D341Med (cell line): ENCODE data around the gene SMIM8.

Experiments
- DNase-seq: peaks from one replicate; pipeline ENCODE4 v3.0.0; 2012; ENCODE audit warnings: low spot score

The SMIM8 gene

DNA sequence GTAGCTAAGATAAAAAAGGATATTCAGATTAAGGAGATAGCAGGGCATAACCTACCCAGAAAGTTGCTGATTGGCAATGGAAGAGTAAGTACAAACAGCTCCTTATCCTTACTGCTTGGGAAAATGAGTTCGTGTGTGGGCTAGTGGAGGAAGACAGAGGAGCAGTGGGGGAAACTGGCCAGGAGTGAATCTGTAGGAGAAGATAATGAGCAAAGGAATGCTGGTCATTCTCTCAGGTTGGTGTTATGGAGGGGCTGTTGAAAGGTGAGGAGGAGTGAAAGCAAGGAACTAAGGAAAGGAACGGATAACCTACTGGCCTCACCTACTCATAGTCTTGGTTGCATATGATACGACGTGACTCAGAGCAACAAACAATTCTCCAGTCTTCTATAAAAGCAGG, 14.0 kb downstream of the SMIM8 start:
- DNase-seq: no peak

DNA sequence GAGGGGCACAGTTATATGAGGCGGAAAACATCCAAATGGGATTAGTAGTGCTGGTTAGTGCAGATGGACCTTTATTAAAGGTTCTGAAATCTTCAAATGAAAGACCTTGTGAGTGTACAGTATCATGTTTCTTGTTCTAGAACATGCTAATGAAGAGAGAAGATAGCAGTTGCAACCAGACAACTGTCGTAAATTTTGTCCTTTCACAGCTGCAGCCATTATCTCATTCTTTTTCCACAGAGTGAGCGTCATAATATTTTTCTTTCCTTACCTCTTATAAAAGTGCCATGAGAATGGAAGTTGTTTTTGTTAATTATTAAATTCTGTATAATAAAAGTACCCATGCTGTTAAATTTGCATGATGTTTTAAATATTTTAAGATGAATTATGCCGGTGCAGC, 17.8 kb downstream of the SMIM8 start:
- no peak for DNase-seq

- DNase-seq: no peak
These were observed 18.8 kb downstream of the SMIM8 start for GRCh38 chr6:87341158-87341557.

DNA sequence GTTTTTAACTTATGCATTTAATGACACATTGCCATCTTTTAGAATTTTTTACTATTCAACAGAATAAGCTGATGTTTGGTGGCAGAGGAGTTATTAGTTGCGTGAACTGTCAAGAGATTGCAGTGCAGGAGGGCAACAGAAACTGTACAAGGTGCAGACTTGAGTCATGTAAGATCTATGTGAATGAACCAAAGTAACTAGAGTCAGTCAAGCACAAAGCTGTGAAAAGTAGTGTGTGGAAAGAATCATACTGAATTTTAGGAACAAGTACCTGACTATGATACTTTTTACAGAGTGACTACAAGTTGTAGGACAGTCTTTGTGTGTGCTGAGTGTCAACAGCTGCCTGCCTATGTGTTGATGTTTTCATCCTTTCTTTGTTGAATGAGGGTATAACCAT, 19.5 kb downstream of the SMIM8 start:
- DNase-seq: no peak

GRCh38 chr6:87342829-87343228, 20.4 kb downstream of the SMIM8 start:
- no peak for DNase-seq

DNA sequence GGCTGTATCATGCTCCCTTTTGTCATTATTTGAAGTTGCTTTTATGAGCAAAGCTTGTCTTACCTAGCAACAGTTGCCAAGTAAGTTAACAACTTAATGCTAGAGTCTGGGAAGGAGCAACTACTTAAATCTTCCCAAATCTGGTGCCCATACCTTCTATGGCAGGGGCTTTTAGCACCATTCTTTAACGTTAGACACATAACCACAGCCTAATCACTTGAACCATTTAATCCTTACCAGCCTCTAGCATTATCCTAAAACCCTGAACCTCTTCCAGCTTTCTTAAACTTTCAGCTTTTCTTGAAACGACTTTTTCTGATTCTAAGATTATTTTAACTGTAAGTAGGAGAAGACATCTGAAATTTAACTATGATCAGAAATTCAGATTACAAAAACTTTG, 22.3 kb downstream of the SMIM8 start, which contains the start of gene C6orf163:
TSS of gene C6orf163 (plus strand) at position 83 of the 400 bp plus-strand sequence. CDS start at position 370, 287 bp downstream.
- DNase-seq: no peak

- DNase-seq: no peak
These were observed 24.3 kb downstream of the SMIM8 start for GRCh38 chr6:87346700-87347099.

DNA sequence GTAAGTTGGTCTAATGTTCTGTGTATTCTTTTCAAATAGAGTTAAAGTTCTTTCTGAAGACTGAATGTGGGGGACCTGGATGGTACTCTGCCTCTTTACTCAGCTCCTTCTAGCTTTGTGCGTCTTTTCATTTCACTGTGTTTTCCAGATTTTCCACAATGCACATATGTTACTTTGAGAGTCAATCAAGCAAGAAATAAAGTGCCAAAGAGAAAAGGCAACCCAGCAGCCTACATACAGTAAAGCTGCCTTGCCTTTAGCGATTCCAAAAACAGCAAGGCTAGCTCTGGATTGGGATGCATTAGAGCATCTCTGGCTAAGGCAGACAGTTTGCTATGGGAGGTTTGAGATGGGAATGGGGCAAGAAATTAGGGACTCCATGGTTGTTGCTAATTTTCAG, 27.5 kb downstream of the SMIM8 start:
- no peak for DNase-seq

GRCh38 chr6:87350516-87350915, 28.1 kb downstream of the SMIM8 start:
- no peak for DNase-seq

GRCh38 chr6:87351583-87351982, 29.2 kb downstream of the SMIM8 start:
- no peak for DNase-seq

GRCh38 chr6:87356181-87356580, 33.8 kb downstream of the SMIM8 start:
- no peak for DNase-seq

- DNase-seq: no peak
These were observed 35.2 kb downstream of the SMIM8 start for GRCh38 chr6:87357479-87358196.

DNA sequence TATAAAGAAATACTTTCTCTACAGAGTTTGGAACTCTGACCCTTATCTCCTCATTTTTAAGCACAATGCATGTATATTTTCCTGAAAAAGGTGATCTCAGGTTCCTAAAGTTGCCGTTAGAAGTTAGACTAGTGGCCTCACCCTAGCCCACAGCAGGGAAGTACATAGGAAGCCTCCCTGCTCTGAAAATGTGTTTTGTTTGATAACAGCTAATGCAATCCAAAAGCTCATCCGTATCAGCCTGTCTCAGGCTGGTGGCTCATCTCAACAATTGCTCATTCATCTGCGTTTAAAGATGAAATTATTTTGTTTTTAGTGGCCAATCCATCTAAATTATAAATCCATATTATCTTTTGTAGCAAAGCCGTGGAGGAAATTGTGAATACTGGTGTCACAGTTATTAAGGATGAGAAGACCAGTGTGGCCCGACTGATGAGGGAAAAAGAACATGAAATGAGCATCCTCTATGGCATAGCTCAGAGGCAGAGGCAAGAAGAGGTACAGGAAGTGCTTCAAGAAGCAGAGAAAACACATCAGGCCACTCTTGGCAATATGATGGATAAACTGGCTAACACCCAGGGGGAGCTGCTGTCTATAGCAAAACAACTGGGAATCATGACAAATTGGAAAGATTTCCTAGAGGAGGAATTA, 42.3 kb downstream of the SMIM8 start:
- DNase-seq: no peak

- DNase-seq: no peak
These were observed 43.9 kb downstream of the SMIM8 start for GRCh38 chr6:87366072-87366827.

GRCh38 chr6:87366899-87367298, 44.5 kb downstream of the SMIM8 start:
- no peak for DNase-seq

DNA sequence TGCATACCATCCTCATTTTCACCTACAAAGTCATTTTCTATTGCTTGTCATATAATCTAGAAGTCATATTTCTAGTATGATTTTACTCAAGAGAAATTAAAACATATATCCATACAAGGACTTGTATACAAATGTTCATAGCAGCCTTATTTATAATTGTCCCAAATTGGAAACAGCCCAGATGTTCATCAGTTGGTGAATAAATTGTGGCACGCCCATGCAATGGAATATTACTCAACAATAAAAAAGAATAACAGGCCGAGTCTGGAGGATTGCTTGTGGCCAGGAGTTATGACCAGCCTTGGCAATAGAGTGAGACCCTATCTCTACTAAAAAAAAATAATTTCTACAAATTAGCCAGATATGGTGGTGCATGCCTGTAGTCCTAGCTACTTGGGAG, 51.0 kb downstream of the SMIM8 start:
- DNase-seq: no peak

DNA sequence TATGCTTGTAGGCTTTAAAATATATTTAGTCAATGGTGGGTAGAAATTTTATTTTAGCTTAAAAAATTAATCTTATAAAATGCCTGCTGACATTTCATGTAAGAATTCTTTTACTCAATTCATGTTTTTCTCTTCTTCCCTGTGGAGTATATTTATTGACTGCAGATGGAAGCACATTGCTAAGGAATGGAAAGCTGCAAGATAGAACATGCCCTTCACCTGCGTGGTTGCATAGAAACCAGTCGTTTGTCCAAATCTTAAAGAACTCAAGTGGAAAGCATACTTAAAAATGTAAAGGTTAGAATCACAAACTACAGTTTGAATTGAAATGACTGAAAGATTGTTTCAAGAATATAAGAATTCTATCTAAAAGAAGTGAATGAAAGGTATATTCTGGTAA, 52.9 kb downstream of the SMIM8 start:
- no peak for DNase-seq

DNA sequence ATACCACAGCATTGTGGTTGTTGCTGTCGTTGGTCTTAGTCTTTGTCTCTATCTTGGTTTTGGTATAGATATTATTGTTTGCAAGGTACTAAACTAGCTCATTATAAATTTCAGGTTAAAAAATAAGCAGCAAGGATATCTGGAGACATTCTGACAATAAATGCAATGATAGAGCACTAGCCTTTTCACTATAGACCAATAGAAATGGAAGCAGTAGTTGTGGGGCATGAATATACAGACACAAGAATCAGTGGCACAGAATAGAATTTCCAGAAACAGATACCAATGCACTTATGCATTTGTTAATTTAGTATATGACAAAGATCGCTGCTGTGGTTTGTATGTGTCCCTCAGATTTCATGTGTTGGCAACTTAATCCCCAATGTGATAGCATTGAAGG, 54.3 kb downstream of the SMIM8 start:
- DNase-seq: no peak

GRCh38 chr6:87378947-87379346, 56.6 kb downstream of the SMIM8 start:
- DNase-seq: peak; percentile 38

DNA sequence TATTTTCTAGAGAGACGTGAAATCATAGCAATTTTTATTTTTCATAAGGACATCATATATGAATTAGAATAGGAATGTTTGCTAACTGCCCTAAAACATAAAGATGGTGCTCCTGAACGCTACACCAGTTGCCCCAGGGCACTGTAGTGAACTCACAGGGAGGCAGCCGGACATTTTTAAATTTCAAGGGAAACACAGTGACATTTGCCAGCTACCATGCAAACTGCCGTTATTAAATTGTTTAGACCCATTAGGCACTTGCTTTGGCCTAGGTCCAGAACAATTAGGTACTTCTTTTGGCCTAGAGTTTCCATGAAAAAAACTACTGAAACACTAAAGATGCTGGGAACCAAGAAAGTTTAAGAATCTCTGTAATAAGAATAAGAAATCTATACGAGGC, 60.5 kb downstream of the SMIM8 start:
- DNase-seq: no peak

DNA sequence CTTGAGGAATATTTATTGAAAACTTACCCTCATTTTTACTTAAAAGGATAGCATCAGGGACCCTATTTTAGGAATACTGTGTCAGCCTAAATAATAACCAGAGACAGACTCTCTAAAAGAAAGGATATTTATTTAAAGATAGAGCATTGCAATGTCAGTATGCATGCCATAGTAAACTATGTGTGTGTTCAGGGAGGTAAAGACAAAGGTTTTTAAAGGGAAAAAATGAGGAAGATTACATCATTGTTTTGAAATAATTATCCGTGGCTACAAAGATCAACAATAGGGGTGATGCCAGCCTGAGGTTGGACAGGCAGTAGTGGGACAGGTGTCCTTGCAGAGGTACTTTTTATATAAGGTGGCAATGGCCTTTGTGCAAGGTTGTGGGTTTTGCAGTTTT, 61.6 kb downstream of the SMIM8 start:
- DNase-seq: no peak

GRCh38 chr6:87384449-87384848, 62.1 kb downstream of the SMIM8 start:
- DNase-seq: no peak

DNA sequence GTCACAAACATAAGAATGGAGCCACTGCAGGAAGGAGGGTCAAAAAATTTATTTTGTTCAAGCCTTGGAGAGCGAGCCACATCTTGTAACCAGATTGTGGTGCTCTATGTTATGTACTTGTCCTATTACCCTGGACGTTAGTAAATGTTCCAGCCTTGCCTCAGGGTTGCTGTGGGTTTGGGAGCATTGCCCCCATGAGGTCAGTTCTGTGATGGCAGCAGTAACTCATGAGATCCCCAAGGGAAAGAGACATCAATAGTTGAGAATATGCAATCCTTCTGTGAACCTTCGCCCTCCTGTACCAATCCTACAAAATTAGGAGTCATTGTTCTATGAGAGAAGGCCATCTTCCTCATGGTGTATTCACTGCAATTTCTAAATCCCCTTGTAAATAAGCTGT, 68.9 kb downstream of the SMIM8 start:
- DNase-seq: peak; percentile 76
